Keratinocyte (primary cell): Measurements from ENCODE around the gene SLC51B. TPM values are rescaled to one million over a fixed set of nuclear protein-coding genes. Genes with fewer than 3 reads are reported as not detected.

Source experiments
- DNase-seq: peaks from one replicate; pipeline ENCODE4 v3.0.0-alpha.2; 2011; ENCODE audit warnings: low read depth, missing footprints, low spot score
- FAIRE-seq: peaks from 2 replicates; lab custom pipeline; 2011; peaks lifted over from hg19 to GRCh38; lab: Jason Lieb, UNC
- H2AFZ ChIP-seq: 2 replicates; pipeline ENCODE4 v1.6.0; 2012; ENCODE audit warnings: low read length, control low read depth, inconsistent platforms; ENCODE audit not compliant: control insufficient read depth
- H3K27ac ChIP-seq: 2 replicates; pipeline ENCODE4 v1.5.1; 2011; ENCODE audit warnings: low read length; ENCODE audit not compliant: control insufficient read depth, insufficient read depth
- H3K27me3 ChIP-seq: 3 replicates; pipeline ENCODE4 v1.6.0; 2011; ENCODE audit warnings: low read length; ENCODE audit not compliant: control insufficient read depth, insufficient read depth; ENCODE audit errors: extremely low read depth
- H3K36me3 ChIP-seq, 2 experiments: 2 replicates in 1 of 2; 3 replicates in 1 of 2; pipeline ENCODE4 v1.5.1; 2011; ENCODE audit warnings: low read length in 2 of 2, mild to moderate bottlenecking in 1 of 2; ENCODE audit not compliant: control insufficient read depth in 2 of 2, insufficient read depth in 2 of 2; ENCODE audit errors: extremely low read depth in 1 of 2
- H3K4me1 ChIP-seq: 3 replicates; pipeline ENCODE4 v1.5.1; 2011; ENCODE audit warnings: low read length; ENCODE audit not compliant: control insufficient read depth, insufficient read depth; ENCODE audit errors: extremely low read depth
- H3K4me2 ChIP-seq: 3 replicates; pipeline ENCODE4 v1.6.0; 2011; ENCODE audit warnings: low read depth, low read length; ENCODE audit not compliant: control insufficient read depth, insufficient read depth; ENCODE audit errors: extremely low read depth
- H3K4me3 ChIP-seq, 3 experiments: fragments of 200-600 bp in 1 of 3; sonication (generic) in 1 of 3; 2 replicates in 2 of 3; 3 replicates in 1 of 3; pipeline ENCODE4 v1.5.1; 2011 to 2016; ENCODE audit warnings: low read length in 3 of 3, mild to moderate bottlenecking in 3 of 3, control low read depth in 2 of 3, inconsistent platforms in 1 of 3, low read depth in 1 of 3, mixed read lengths in 1 of 3, mixed run types in 1 of 3, moderate library complexity in 1 of 3; ENCODE audit not compliant: control insufficient read depth in 2 of 3, insufficient read depth in 2 of 3; ENCODE audit errors: extremely low read depth in 1 of 3
- H3K79me2 ChIP-seq: 2 replicates; pipeline ENCODE4 v1.6.0; 2012; ENCODE audit warnings: low read length; ENCODE audit not compliant: control insufficient read depth, insufficient read depth
- H3K9ac ChIP-seq: 3 replicates; pipeline ENCODE4 v1.6.0; 2011; ENCODE audit warnings: low read length; ENCODE audit not compliant: control insufficient read depth, insufficient read depth; ENCODE audit errors: extremely low read depth
- H3K9me1 ChIP-seq: 3 replicates; pipeline ENCODE4 v1.6.0; 2011; ENCODE audit warnings: low read length; ENCODE audit not compliant: control insufficient read depth, insufficient read depth; ENCODE audit errors: extremely low read depth
- H3K9me3 ChIP-seq: 2 replicates; pipeline ENCODE4 v1.5.1; 2012; ENCODE audit warnings: low read depth, low read length; ENCODE audit not compliant: control insufficient read depth
- H4K20me1 ChIP-seq: 3 replicates; pipeline ENCODE4 v1.6.0; 2011; ENCODE audit warnings: low read length; ENCODE audit not compliant: control insufficient read depth, insufficient read depth; ENCODE audit errors: extremely low read depth
- EZH2 ChIP-seq: IDR thresholded peaks from one replicate; pipeline ENCODE4 v1.6.1; 2012; ENCODE audit warnings: inconsistent platforms, mild to moderate bottlenecking, low read length, moderate library complexity
- dilution Hi-C: fragments of 300-500 bp; cut with MboI; formaldehyde crosslinking; loops from one replicate; pipeline ENCODE4 v1.7.0; 2020; ENCODE audit warnings: low sequenced_read_pairs; ENCODE audit not compliant: extremely low pct_ligation_motif_present
- polyA plus RNA-seq, 5 experiments: library from polyadenylated mRNA; depleted of rRNA in 3 of 5; stranded (reverse) in 3 of 5; stranded (forward) in 1 of 5; unstranded in 1 of 5; fragments of >200 nt; gene quantifications; 1 replicate in 1 of 5; 2 replicates in 3 of 5; 3 replicates in 1 of 5; pipeline versions ENCODE4 v1.2.1 to v1.2.3, GENCODE V29; 2011 to 2012; ENCODE audit warnings: missing spikeins in 2 of 5, low read depth in 1 of 5, low replicate concordance in 1 of 5
- TF ChIP-seq, protein P1 (sequence below), 3 experiments: IDR thresholded peaks in 1 of 3; conservative IDR thresholded peaks in 1 of 3; optimal IDR thresholded peaks in 1 of 3; 2 replicates in 2 of 3; 3 replicates in 1 of 3; pipeline versions ENCODE3 to v1.5.1; 2011; ENCODE audit warnings: low read length in 3 of 3, mild to moderate bottlenecking in 3 of 3, moderate library complexity in 2 of 3, control low read depth in 1 of 3, inconsistent platforms in 1 of 3; ENCODE audit not compliant: insufficient read depth in 2 of 3; ENCODE audit errors: extremely low read depth in 1 of 3

The SLC51B gene
- polyA plus RNA-seq, 1 donor (not counting 4 experiments of a cell fraction or from before 2014, with no cell fraction given) = not detected

- no peak overlapping the region for H3K27ac ChIP-seq
- no peak for TF ChIP-seq EZH2
- TF ChIP-seq, protein P1, sequence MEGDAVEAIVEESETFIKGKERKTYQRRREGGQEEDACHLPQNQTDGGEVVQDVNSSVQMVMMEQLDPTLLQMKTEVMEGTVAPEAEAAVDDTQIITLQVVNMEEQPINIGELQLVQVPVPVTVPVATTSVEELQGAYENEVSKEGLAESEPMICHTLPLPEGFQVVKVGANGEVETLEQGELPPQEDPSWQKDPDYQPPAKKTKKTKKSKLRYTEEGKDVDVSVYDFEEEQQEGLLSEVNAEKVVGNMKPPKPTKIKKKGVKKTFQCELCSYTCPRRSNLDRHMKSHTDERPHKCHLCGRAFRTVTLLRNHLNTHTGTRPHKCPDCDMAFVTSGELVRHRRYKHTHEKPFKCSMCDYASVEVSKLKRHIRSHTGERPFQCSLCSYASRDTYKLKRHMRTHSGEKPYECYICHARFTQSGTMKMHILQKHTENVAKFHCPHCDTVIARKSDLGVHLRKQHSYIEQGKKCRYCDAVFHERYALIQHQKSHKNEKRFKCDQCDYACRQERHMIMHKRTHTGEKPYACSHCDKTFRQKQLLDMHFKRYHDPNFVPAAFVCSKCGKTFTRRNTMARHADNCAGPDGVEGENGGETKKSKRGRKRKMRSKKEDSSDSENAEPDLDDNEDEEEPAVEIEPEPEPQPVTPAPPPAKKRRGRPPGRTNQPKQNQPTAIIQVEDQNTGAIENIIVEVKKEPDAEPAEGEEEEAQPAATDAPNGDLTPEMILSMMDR (optimal IDR thresholded peaks at IDR 0.05 in 1 of 3, IDR thresholded peaks at IDR 0.05 in 1 of 3, conservative IDR thresholded peaks at IDR 0.05 in 1 of 3; ENCODE audit: extremely low read depth in 1 of 3, insufficient read depth in 2 of 3, low read length in 3 of 3) = no peak
- no peak overlapping the region for H3K4me3 ChIP-seq
- no peaks in the 10 kb centered on the region for H3K79me2 ChIP-seq
- H3K9me1 ChIP-seq = no peaks in the 10 kb centered on the region
- peaks cover 12 to 14% of the 10 kb centered on the region in 2 experiments for H3K36me3 ChIP-seq
- dilution Hi-C loops = no loop called here
- no peak overlapping the region for H3K4me2 ChIP-seq
- no peaks in the 10 kb centered on the region for H3K4me1 ChIP-seq
- no peaks in the 10 kb centered on the region for H3K27me3 ChIP-seq
- H2AFZ ChIP-seq = no peak overlapping the region
- DNase-seq (no peak), FAIRE-seq (no peak)
- no peaks in the 10 kb centered on the region for H3K9me3 ChIP-seq
- no peaks in the 10 kb centered on the region for H4K20me1 ChIP-seq
- H3K9ac ChIP-seq = no peak overlapping the region
Measured at GRCh38 chr15:65094294-65094995, 49.3 kb downstream of the SLC51B start.

GRCh38 chr15:65095011-65095746 is 50.0 kb downstream of the SLC51B start:
- Histone ChIP-seq H3K9me1 (no peaks in the 10 kb centered on the region), H3K4me1 (no peaks in the 10 kb centered on the region), H3K4me3 (no peak overlapping the region), H2AFZ (no peak overlapping the region), H4K20me1 (no peaks in the 10 kb centered on the region), H3K27me3 (no peaks in the 10 kb centered on the region), H3K79me2 (no peaks in the 10 kb centered on the region), H3K9ac (no peak overlapping the region), H3K4me2 (no peak overlapping the region), H3K36me3 (peaks cover 12 to 15% of the 10 kb centered on the region in 2 experiments), H3K9me3 (no peaks in the 10 kb centered on the region), H3K27ac (no peak overlapping the region)
- TF ChIP-seq EZH2 = no peak
- TF ChIP-seq, protein P1 (optimal IDR thresholded peaks at IDR 0.05 in 1 of 3, IDR thresholded peaks at IDR 0.05 in 1 of 3, conservative IDR thresholded peaks at IDR 0.05 in 1 of 3; ENCODE audit: extremely low read depth in 1 of 3, insufficient read depth in 2 of 3, low read length in 3 of 3) = no peak
- dilution Hi-C loops = no loop called here
- FAIRE-seq (no peak), DNase-seq (no peak)
